WTC11 (cell line): ENCODE measurements around the gene NR3C1.

Experiments
- CBFB ChIP-seq: sonication (generic); formaldehyde crosslinking; IDR thresholded peaks from 2 replicates; pipeline ENCODE4 v1.8.1; 2022; ENCODE audit warnings: mild to moderate bottlenecking, low read depth, missing genetic modification reagents
- CREB1 ChIP-seq: sonication (generic); formaldehyde crosslinking; IDR thresholded peaks from 2 replicates; pipeline ENCODE4 v1.8.0; 2023; ENCODE audit warnings: mild to moderate bottlenecking, missing genetic modification reagents
- CTCF ChIP-seq: fragments of 200-600 bp; IDR thresholded peaks from 2 replicates; pipeline ENCODE4 v1.8.0; 2022; ENCODE audit warnings: antibody characterized with exemption
- E2F4 ChIP-seq: sonication (generic); formaldehyde crosslinking; IDR thresholded peaks from 2 replicates; pipeline ENCODE4 v1.8.1; 2022; ENCODE audit warnings: low read depth, mild to moderate bottlenecking, moderate library complexity, missing genetic modification reagents, borderline replicate concordance
- HMGA2 ChIP-seq: fragments of 250-450 bp; sonication (Bioruptor Pico); IDR thresholded peaks from 2 replicates; pipeline ENCODE4 v1.4.0; 2021; ENCODE audit warnings: mild to moderate bottlenecking, moderate library complexity
- MLX ChIP-seq: sonication (generic); formaldehyde crosslinking; IDR thresholded peaks from 2 replicates; pipeline ENCODE4 v1.8.1; 2023; ENCODE audit warnings: mild to moderate bottlenecking, missing genetic modification reagents, moderate library complexity
- NFYB ChIP-seq: sonication (generic); formaldehyde crosslinking; conservative IDR thresholded peaks from 2 replicates; pipeline ENCODE4 v1.8.0; 2022; ENCODE audit warnings: low read depth, missing genetic modification reagents
- NR3C1 ChIP-seq: sonication (generic); formaldehyde crosslinking; conservative IDR thresholded peaks from 2 replicates; pipeline ENCODE4 v1.8.1; 2023; ENCODE audit warnings: low read depth, mild to moderate bottlenecking, missing genetic modification reagents
- SP1 ChIP-seq: sonication (generic); formaldehyde crosslinking; conservative IDR thresholded peaks from 2 replicates; pipeline ENCODE4 v1.8.1; 2022; ENCODE audit warnings: missing genetic modification reagents
- ZBTB21 ChIP-seq: sonication (generic); formaldehyde crosslinking; IDR thresholded peaks from 2 replicates; pipeline ENCODE4 v1.8.1; 2023; ENCODE audit warnings: mild to moderate bottlenecking, missing genetic modification reagents, borderline replicate concordance

GRCh38 chr5:143234162-143234842, 169.2 kb downstream of the NR3C1 start:
- TF ChIP-seq NFYB (CRISPR knock-in tag) (no peak), HMGA2 (CRISPR knock-in tag) (no peak), CTCF (no peak), NR3C1 (CRISPR knock-in tag) (no peak), E2F4 (CRISPR knock-in tag) (no peak), CBFB (CRISPR knock-in tag) (no peak), ZBTB21 (CRISPR knock-in tag) (no peak), MLX (CRISPR knock-in tag) (no peak), SP1 (no peak), CREB1 (CRISPR knock-in tag) (no peak)
